LNCaP clone FGC (cell line): ENCODE data around the gene TUBG1.

Source experiments
- DNase-seq: peaks from one replicate; pipeline ENCODE4 v3.0.0-alpha.2; 2011; ENCODE audit warnings: low read depth
- H3K4me3 ChIP-seq: 2 replicates; pipeline ENCODE4 v1.5.1; 2011; ENCODE audit warnings: mild to moderate bottlenecking, low read depth, low read length, control low read depth
- CTCF ChIP-seq: IDR thresholded peaks from 2 replicates; pipeline ENCODE4 v1.5.1; 2012; ENCODE audit warnings: mild to moderate bottlenecking; ENCODE audit not compliant: control insufficient read depth, insufficient read depth; ENCODE audit errors: extremely low read depth

Gene TUBG1

GRCh38 chr17:42591411-42591810 lies 18.1 kb upstream of the TUBG1 start:
- TF ChIP-seq CTCF: no peak
- no peak for DNase-seq
- H3K4me3 ChIP-seq: no peak overlapping the region

- TF ChIP-seq CTCF: no peak
- no peak overlapping the region for H3K4me3 ChIP-seq
- DNase-seq: no peak
These were observed 13.1 kb upstream of the TUBG1 start for GRCh38 chr17:42596386-42596785.

DNA sequence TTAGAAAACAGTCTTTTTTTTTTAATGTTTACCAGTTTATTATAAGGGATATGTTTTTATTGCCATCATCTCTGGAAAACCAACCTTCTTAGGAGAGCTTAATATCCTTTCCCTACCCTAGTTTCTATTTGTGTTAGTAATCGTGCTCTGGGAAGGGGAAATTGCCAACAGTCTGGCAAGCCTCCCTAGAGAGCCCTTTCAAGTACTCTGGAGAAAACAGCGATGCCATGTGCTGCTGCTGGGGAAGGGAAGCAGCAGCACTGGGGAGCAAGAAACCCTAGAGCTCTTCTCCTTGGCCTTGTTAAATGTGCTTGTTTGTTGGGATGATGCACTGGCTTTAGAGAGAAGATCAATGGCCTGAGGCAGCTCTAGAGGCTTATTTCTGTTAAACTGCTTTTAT lies 10.6 kb upstream of the TUBG1 start:
- DNase-seq: no peak
- no peak overlapping the region for H3K4me3 ChIP-seq
- TF ChIP-seq CTCF: no peak

- DNase-seq: no peak
- no peak overlapping the region for H3K4me3 ChIP-seq
- TF ChIP-seq CTCF: no peak
These were observed 6.2 kb upstream of the TUBG1 start for GRCh38 chr17:42603318-42603717.

- no peak for TF ChIP-seq CTCF
- no peak for DNase-seq
- H3K4me3 ChIP-seq: peak overlapping the region; percentile 84
These were observed 1.7 kb upstream of the TUBG1 start for GRCh38 chr17:42607769-42608168.

- peak overlapping the region; percentile 84 for H3K4me3 ChIP-seq
- no peak for DNase-seq
- no peak for TF ChIP-seq CTCF
These were observed 940 bp upstream of the TUBG1 start for GRCh38 chr17:42608305-42609181.

- DNase-seq: peak; percentile 42
- peak overlapping the region; percentile 84 for H3K4me3 ChIP-seq
These were observed 625 bp downstream of the TUBG1 start for GRCh38 chr17:42609814-42610801.
